Measurements from ENCODE around the gene NRXN3. TPM values are rescaled to one million over a fixed set of nuclear protein-coding genes. Genes with fewer than 3 reads are reported as not detected.

The NRXN3 gene
- total and polyA plus RNA-seq, 11 donors = 0.19 to 2.2 (median 1.1) TPM

DNA sequence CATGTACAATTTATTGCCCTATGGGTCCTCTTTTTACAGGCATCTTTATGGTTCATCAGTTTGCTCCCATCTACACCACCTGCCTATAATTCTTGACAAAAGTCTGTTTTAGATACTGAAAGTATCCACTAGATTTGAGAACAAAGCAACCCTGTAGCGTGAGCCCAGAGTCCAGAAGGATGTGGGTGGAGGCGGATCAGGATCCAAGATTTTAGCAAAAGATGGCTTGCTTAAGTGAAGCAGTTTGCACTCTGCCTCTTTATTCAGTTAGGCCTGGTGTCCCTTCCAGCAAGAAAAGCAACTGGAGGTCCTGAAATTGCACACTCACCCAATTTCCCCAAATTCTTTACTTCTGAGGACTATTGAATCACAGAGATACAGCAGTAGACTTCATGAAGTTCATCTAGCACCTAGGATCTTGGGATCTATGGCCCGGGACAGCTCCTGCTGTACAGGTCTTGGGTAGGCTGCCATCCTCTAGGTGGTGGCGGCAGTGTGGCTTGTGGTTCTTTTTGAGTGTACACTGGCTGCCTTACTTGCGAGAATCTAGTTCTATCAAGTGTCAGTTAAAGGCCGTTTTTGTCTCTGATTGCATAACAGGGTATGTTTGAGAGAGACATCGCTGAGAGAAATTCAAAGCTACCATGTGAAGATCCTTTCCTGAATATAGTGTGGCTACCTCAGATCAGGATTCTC lies 873.2 kb downstream of the NRXN3 start:
- Histone ChIP-seq H3K4me1 (no peaks in the 10 kb centered on the region), H3K4me3 (no peak overlapping the region), H3K36me3 (no peaks in the 10 kb centered on the region), H3K9me3 (peaks cover 0 to 17% (median 0%) of the 10 kb centered on the region in 12 donors), H3K27me3 (no peaks in the 10 kb centered on the region), H3K27ac (no peak overlapping the region)
- DNase-seq (no peak), ATAC-seq (no peak)
- TF ChIP-seq, protein P1, sequence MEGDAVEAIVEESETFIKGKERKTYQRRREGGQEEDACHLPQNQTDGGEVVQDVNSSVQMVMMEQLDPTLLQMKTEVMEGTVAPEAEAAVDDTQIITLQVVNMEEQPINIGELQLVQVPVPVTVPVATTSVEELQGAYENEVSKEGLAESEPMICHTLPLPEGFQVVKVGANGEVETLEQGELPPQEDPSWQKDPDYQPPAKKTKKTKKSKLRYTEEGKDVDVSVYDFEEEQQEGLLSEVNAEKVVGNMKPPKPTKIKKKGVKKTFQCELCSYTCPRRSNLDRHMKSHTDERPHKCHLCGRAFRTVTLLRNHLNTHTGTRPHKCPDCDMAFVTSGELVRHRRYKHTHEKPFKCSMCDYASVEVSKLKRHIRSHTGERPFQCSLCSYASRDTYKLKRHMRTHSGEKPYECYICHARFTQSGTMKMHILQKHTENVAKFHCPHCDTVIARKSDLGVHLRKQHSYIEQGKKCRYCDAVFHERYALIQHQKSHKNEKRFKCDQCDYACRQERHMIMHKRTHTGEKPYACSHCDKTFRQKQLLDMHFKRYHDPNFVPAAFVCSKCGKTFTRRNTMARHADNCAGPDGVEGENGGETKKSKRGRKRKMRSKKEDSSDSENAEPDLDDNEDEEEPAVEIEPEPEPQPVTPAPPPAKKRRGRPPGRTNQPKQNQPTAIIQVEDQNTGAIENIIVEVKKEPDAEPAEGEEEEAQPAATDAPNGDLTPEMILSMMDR (IDR thresholded peaks at IDR 0.05) = no peak
- TF ChIP-seq POLR2A (IDR thresholded peaks at IDR 0.05) = no peak
- WGBS, 4 donors = 86 to 89% (median 86%) methylated on average over 7 of the region's 7 CpGs
- intact Hi-C loops (cut with DNase I) = no loop called here

DNA sequence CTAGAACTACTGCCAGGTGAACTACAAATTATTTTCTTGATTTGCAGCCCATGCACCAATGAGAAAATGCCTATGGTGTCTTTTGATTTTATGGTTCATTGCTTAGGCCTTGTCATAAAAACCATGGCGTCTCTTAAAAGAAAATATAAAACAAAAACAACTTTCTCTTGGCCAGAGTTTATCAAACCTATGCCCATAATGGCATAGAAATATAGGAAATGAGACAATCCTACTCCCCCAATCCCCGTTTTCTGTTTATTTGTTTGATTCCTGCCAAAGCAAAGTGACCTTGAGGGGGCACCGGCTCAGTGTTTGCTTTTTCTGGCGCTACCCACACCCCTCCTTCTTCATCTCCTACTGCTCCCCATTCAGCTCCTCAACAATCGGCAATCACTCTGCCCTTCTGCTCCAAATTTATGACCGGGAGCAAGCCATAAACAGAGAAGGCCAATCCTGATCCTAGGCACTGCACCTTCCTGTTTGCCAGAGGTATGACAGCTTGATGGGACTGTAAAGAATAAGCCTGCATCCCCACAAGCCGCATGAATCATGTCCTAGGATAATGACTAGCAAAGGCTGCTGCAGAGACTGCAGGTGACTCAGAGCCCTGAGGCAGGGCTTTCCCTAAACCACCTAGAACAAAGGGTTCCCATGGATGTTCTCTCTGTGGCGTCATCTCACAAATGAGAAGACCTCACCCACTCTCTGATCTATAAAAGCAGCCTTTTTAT lies 874.9 kb downstream of the NRXN3 start:
- H3K27ac ChIP-seq = no peak overlapping the region
- H3K36me3 ChIP-seq = no peaks in the 10 kb centered on the region
- intact Hi-C loops (cut with DNase I) = no loop called here
- ATAC-seq = no peak
- H3K9me3 ChIP-seq = peaks cover 0 to 14% (median 0%) of the 10 kb centered on the region in 12 donors
- WGBS, 4 donors = 60 to 67% (median 63%) methylated on average over 8 of the region's 8 CpGs
- H3K27me3 ChIP-seq = no peaks in the 10 kb centered on the region
- TF ChIP-seq POLR2A (IDR thresholded peaks at IDR 0.05) = no peak
- no peak for DNase-seq
- H3K4me3 ChIP-seq = no peak overlapping the region
- no peaks in the 10 kb centered on the region for H3K4me1 ChIP-seq

DNA sequence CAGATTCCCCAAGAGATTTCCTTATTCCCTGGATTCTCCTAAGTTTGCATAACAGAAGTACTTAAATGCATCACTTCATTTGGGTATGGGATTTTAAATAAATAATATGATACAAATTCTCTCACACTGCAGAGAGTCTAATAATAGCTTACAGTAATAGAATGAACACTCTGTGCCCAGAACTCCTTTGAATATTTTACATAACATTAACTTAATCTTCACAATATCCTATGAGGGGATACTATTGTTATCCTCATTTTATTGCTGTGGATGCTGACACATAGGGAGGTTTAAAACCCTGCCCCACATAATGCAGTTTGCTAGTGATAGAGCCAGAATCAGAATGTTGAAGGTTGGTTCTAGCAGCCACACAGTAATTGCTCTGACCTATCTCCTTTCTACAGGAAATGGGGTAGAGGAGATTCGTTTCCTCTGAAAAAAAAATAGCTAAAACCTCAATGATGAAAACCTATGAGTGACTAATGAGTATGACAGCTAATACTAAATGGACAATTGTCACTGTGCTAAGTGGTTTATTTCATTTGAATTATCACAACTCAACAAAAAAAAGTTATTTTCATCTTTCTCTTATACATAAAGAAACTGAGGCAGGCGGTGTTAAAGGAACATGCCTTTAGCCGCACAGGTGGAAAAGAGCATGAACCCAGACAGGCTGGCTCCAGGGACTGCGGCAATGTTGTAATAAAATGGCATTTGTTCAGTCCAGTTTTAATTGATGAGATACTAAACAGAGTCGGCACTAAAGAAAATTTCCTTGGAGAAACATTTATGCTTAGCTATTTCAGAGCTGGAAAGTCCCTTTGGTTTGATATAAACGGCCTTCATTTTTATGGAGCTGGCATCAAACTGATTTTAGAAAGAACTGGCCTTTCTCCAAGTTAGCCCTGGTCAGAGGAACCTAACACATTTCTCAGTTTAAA lies 880.9 kb downstream of the NRXN3 start:
- Histone ChIP-seq H3K4me3 (no peak overlapping the region), H3K36me3 (no peaks in the 10 kb centered on the region), H3K27ac (peak overlapping the region in 1 of 12 donors; percentile 13), H3K27me3 (no peaks in the 10 kb centered on the region), H3K4me1 (no peaks in the 10 kb centered on the region), H3K9me3 (no peaks in the 10 kb centered on the region)
- TF ChIP-seq POLR2A (IDR thresholded peaks at IDR 0.05) = no peak
- TF ChIP-seq, protein P1 (IDR thresholded peaks at IDR 0.05) = no peak
- DNase-seq (no peak), ATAC-seq (no peak)
- intact Hi-C loops (cut with DNase I) = no loop called here
- 65 to 79% (median 72%) methylated on average over 6 of the region's 6 CpGs for WGBS, 4 donors

DNA sequence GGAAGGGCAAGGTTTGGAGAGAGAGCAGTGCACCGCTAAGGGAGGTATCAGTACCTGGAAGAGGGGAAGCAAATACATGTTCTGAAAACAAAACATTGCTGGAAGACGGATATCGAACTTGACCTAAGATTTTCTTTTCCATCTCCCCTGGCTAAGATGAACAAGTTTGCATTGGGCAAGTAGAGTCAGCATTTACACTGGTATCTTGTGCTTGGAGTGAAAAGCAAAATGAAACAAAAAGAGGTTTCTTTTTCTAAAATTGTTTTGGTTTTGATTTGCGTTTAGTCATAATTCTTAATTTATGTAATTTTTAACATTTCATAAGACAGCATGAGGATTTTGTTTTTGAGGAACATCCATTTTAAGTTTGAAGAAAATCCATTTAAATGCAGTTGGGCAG lies 881.6 kb downstream of the NRXN3 start:
- peak overlapping the region in 1 of 12 donors; percentile 13 for H3K27ac ChIP-seq
- no peaks in the 10 kb centered on the region for H3K9me3 ChIP-seq
- TF ChIP-seq, protein P1 (IDR thresholded peaks at IDR 0.05) = no peak
- TF ChIP-seq POLR2A (IDR thresholded peaks at IDR 0.05) = no peak
- H3K4me1 ChIP-seq = no peaks in the 10 kb centered on the region
- no peak for ATAC-seq
- intact Hi-C loops (cut with DNase I) = no loop called here
- DNase-seq = no peak
- H3K27me3 ChIP-seq = no peaks in the 10 kb centered on the region
- whole genome bisulfite sequencing, 4 donors = 86 to 89% (median 88%) methylated on average over 4 of the region's 4 CpGs
- no peak overlapping the region for H3K4me3 ChIP-seq
- H3K36me3 ChIP-seq = no peaks in the 10 kb centered on the region

All from heart left ventricle (tissue), 16 donors.